Gastroesophageal sphincter (tissue), 4 donors: Measurements from ENCODE around the gene NLGN1. TPM values are rescaled to one million over a fixed set of nuclear protein-coding genes. Genes with fewer than 3 reads are reported as not detected.
A peak's percentile ranks its signal among the peaks of the same experiment; 100 is the strongest.

Source experiments
- ATAC-seq: fragments of 150-250 bp; one replicate; pipeline ENCODE4 v1.9.1; 2016; ENCODE audit warnings: mild to moderate bottlenecking, moderate library complexity
- H3K27ac ChIP-seq, 4 donors: fragments of 200-600 bp; sonication (generic) in 3 of 4; 1 replicate in 3 of 4; 2 replicates in 1 of 4; pipeline ENCODE4 v1.5.1; 2016 to 2019
- H3K27me3 ChIP-seq: fragments of 200-600 bp; sonication (generic); one replicate; pipeline ENCODE4 v1.5.1; 2019
- H3K36me3 ChIP-seq, 2 donors: fragments of 200-600 bp; sonication (generic); one replicate each; pipeline ENCODE4 v1.5.1; 2019; ENCODE audit warnings: control low read depth in 1 of 2
- H3K4me1 ChIP-seq, 3 donors: fragments of 200-600 bp; sonication (generic); 1 replicate in 2 of 3; 2 replicates in 1 of 3; pipeline ENCODE4 v1.5.1; 2016 to 2019; ENCODE audit warnings: control low read depth in 2 of 3
- H3K4me3 ChIP-seq, 2 donors: fragments of 200-600 bp; sonication (generic); one replicate each; pipeline ENCODE4 v1.5.1; 2019; ENCODE audit warnings: mild to moderate bottlenecking in 1 of 2, moderate library complexity in 1 of 2
- H3K9me3 ChIP-seq, 3 donors: fragments of 200-600 bp; sonication (generic); one replicate each; pipeline ENCODE4 v1.5.1; 2017 to 2019; ENCODE audit warnings: control low read depth in 2 of 3
- EP300 ChIP-seq: sonication (generic); formaldehyde crosslinking; IDR thresholded peaks from one replicate; pipeline ENCODE4 v1.6.1; 2017; ENCODE audit warnings: antibody characterized with exemption, mild to moderate bottlenecking
- POLR2A ChIP-seq, 2 donors: fragments of 450-650 bp; IDR thresholded peaks; one replicate each; pipeline ENCODE4 v1.6.1; 2017; ENCODE audit warnings: antibody characterized with exemption in 2 of 2, mild to moderate bottlenecking in 2 of 2, moderate library complexity in 1 of 2
- POLR2AphosphoS5 ChIP-seq: sonication (generic); formaldehyde crosslinking; IDR thresholded peaks from one replicate; pipeline ENCODE4 v1.6.1; 2017; ENCODE audit warnings: antibody characterized with exemption
- WGBS, 2 donors: methylation state at CpG; one replicate each; pipeline ENCODE4 v1.1.5; 2018; ENCODE audit warnings: low coverage in 1 of 2; 5-methylcytosine and 5-hydroxymethylcytosine counted together
- total RNA-seq, 4 donors: library from RNA; depleted of rRNA; stranded (reverse); fragments of >200 nt; gene quantifications; one replicate each; pipeline ENCODE4 v1.1.0, GENCODE V29; 2016
- TF ChIP-seq, protein P1 (sequence below), 4 experiments: fragments of 200-600 bp in 2 of 4; fragments of 450-650 bp in 2 of 4; sonication (generic) in 1 of 4; IDR thresholded peaks; one replicate each; pipeline ENCODE4 v1.5.1; 2017 to 2019; ENCODE audit warnings: antibody characterized with exemption in 4 of 4, mild to moderate bottlenecking in 2 of 4, moderate library complexity in 2 of 4

The NLGN1 gene
- total RNA-seq, 4 donors from 2014 or later, result 13.4 to 26.4 (median 24.0) TPM

DNA sequence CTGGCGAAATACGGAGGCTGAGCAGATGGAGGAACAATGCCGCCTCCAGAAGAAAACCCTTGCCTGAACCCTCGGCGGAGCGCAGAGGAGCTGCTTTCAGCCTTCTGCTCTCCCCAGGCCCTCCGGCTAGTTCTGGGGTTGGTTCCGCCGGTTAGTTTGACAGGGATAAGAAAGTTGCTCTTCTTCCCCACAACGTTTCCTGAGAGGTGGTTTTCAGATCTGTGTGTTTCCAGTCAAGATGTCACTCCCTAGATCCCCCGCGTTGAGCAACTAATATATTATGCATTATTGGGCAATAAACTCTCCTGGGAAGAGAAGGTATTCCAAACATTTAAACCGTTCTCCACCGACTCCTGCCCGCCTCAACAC lies 551 bp downstream of the NLGN1 start:
- Histone ChIP-seq H3K4me3 (peak overlapping the region; percentile 60 to 80), H3K4me1 (peaks cover 0 to 49% (median 7%) of the 10 kb centered on the region in 3 donors), H3K27ac (peak overlapping the region; percentile 82 to 96 (median 95)), H3K36me3 (no peaks in the 10 kb centered on the region), H3K9me3 (no peaks in the 10 kb centered on the region), H3K27me3 (no peaks in the 10 kb centered on the region)
- 0 to 4% methylated on average over 5 to 7 of the region's 15 CpGs for WGBS, 2 donors
- no peak for TF ChIP-seq POLR2A (IDR thresholded peaks at IDR 0.05)
- TF ChIP-seq EP300, result no peak
- TF ChIP-seq, protein P1, sequence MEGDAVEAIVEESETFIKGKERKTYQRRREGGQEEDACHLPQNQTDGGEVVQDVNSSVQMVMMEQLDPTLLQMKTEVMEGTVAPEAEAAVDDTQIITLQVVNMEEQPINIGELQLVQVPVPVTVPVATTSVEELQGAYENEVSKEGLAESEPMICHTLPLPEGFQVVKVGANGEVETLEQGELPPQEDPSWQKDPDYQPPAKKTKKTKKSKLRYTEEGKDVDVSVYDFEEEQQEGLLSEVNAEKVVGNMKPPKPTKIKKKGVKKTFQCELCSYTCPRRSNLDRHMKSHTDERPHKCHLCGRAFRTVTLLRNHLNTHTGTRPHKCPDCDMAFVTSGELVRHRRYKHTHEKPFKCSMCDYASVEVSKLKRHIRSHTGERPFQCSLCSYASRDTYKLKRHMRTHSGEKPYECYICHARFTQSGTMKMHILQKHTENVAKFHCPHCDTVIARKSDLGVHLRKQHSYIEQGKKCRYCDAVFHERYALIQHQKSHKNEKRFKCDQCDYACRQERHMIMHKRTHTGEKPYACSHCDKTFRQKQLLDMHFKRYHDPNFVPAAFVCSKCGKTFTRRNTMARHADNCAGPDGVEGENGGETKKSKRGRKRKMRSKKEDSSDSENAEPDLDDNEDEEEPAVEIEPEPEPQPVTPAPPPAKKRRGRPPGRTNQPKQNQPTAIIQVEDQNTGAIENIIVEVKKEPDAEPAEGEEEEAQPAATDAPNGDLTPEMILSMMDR (IDR thresholded peaks at IDR 0.05), result no peak
- TF ChIP-seq POLR2AphosphoS5, result peak; percentile 15
- peak; percentile 33 for ATAC-seq

DNA sequence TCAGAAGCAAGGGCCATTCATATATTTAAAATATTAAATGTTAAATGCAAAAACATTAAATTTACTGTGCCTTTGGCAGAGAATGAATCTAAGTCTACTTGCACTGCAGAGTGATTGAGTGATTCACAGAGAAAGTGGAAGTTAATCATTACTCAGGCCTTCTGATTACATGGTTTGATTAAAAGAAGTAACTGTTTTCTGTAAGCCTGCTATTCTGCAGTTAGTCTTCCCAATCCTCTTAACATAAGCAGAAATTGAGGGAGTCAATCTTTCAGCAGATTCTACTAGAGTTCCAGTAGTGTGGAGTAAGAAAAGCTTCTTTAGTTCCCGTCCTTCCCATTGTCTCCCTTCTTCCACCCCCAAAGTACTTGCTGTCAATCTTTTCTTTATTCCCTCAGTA lies 1.5 kb downstream of the NLGN1 start:
- H3K36me3 ChIP-seq, result no peaks in the 10 kb centered on the region
- peak overlapping the region in 2 of 4 donors; percentile 11 to 96 for H3K27ac ChIP-seq
- no peak for TF ChIP-seq POLR2A (IDR thresholded peaks at IDR 0.05)
- no peaks in the 10 kb centered on the region for H3K9me3 ChIP-seq
- no peaks in the 10 kb centered on the region for H3K27me3 ChIP-seq
- H3K4me3 ChIP-seq, result peak overlapping the region in 1 of 2 donors; percentile 80
- 40 to 50% methylated on average over 1 of the region's 1 CpG for WGBS, 2 donors
- H3K4me1 ChIP-seq, result peaks cover 0 to 49% (median 7%) of the 10 kb centered on the region in 3 donors
- ATAC-seq, result no peak

DNA sequence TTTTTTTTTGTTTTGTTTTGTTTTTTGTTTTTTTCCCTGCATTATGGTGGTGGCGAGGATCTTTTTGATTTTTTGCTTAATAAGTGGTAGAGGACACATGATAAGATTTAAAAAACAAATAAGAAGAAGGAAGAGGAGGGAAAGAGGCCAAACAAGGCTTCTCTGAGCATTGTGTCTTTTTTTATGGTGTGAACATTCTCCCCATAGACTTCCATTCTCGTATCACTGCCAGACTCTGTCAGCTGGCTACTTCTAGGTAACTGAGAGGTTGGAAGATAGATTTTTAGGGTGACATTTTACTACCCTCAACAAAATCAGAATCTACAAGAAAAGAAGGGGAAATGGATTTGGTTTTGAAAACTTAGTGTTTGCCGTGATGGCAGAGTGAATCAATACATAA lies 3.8 kb downstream of the NLGN1 start:
- no peaks in the 10 kb centered on the region for H3K9me3 ChIP-seq
- H3K27me3 ChIP-seq, result no peaks in the 10 kb centered on the region
- H3K27ac ChIP-seq, result no peak overlapping the region
- no peak for ATAC-seq
- TF ChIP-seq EP300 (no peak), POLR2AphosphoS5 (no peak), POLR2A (IDR thresholded peaks at IDR 0.05) (no peak)
- TF ChIP-seq, protein P1 (IDR thresholded peaks at IDR 0.05), result no peak
- H3K36me3 ChIP-seq, result no peaks in the 10 kb centered on the region
- 0 to 70% methylated on average over 1 to 3 of the region's 3 CpGs for WGBS, 2 donors
- H3K4me3 ChIP-seq, result no peak overlapping the region
- H3K4me1 ChIP-seq, result peaks cover 0 to 43% (median 7%) of the 10 kb centered on the region in 3 donors

DNA sequence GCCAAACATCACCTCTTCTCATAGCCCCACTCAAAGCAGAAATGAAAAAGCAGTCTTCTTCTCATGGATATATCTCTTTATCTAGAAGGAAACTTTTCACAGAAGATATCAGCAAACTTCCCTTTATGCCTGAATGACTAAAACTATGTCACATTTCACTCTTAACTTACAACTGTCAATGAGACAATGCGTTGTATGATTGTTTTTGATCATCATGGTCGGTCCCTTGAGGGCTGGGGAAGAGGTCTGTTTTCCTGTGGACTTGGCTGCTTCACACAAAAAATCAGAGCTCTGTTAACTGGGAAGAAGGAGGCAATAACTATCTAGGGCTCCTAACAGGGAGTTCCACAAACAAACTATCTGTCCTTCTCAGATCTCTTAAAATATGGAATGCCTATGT lies 5.1 kb downstream of the NLGN1 start:
- H3K4me1 ChIP-seq, result peaks cover 0 to 34% (median 7%) of the 10 kb centered on the region in 3 donors
- ATAC-seq, result no peak
- no peaks in the 10 kb centered on the region for H3K9me3 ChIP-seq
- TF ChIP-seq EP300, result no peak
- TF ChIP-seq POLR2A (IDR thresholded peaks at IDR 0.05), result no peak
- TF ChIP-seq POLR2AphosphoS5, result no peak
- TF ChIP-seq, protein P1 (IDR thresholded peaks at IDR 0.05), result no peak
- H3K27me3 ChIP-seq, result no peaks in the 10 kb centered on the region
- WGBS, 2 donors, result 75 to 83% methylated on average over 1 to 2 of the region's 2 CpGs
- H3K27ac ChIP-seq, result no peak overlapping the region
- H3K36me3 ChIP-seq, result no peaks in the 10 kb centered on the region
- no peak overlapping the region for H3K4me3 ChIP-seq

DNA sequence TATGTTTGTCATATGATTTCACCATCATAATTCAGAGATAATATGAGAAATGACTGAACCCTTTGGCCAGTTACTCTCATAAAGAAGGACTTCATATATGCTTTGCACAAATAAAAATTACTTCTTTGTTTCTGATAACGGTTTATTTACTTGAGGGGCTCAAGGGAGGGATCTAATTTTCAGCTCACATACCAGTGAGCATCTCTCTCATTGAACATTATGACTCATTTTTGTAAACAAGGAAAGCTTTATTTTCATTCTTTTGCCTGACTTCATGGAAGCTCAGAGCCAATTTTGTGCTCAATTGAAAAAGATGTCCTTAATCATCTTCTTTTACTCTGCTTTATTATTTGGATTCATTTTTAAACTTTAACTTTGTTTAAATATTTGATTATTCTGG lies 5.8 kb downstream of the NLGN1 start:
- WGBS, 2 donors, result 47 to 63% methylated on average over 1 of the region's 1 CpG
- TF ChIP-seq POLR2AphosphoS5 (no peak), POLR2A (IDR thresholded peaks at IDR 0.05) (no peak), EP300 (no peak)
- TF ChIP-seq, protein P1 (IDR thresholded peaks at IDR 0.05), result no peak
- no peaks in the 10 kb centered on the region for H3K36me3 ChIP-seq
- no peaks in the 10 kb centered on the region for H3K9me3 ChIP-seq
- no peak for ATAC-seq
- H3K27ac ChIP-seq, result no peak overlapping the region
- no peaks in the 10 kb centered on the region for H3K27me3 ChIP-seq
- peaks cover 0 to 29% (median 7%) of the 10 kb centered on the region in 3 donors for H3K4me1 ChIP-seq
- H3K4me3 ChIP-seq, result no peak overlapping the region
